LNCAP (cell line): ENCODE results near the gene DRC7.

Experiments
- CTCF ChIP-seq: fragments of 450-650 bp; IDR thresholded peaks from 2 replicates; pipeline ENCODE4 v1.5.1; 2017; ENCODE audit warnings: mild to moderate bottlenecking

DRC7 gene

GRCh38 chr16:57688987-57689761 lies 5.4 kb upstream of the DRC7 start:
- TF ChIP-seq CTCF, result no peak

- no peak for TF ChIP-seq CTCF
Observed at GRCh38 chr16:57689762-57690558, 4.6 kb upstream of the DRC7 start.

GRCh38 chr16:57690782-57691471 lies 3.7 kb upstream of the DRC7 start:
- TF ChIP-seq CTCF, result no peak

GRCh38 chr16:57692636-57693035 lies 2.0 kb upstream of the DRC7 start:
- no peak for TF ChIP-seq CTCF

- TF ChIP-seq CTCF, result no peak
Observed at GRCh38 chr16:57693550-57693949, 1.1 kb upstream of the DRC7 start.

- no peak for TF ChIP-seq CTCF
Observed at GRCh38 chr16:57694231-57694724, 328 bp upstream of the DRC7 start.

- TF ChIP-seq CTCF, result no peak
Observed at GRCh38 chr16:57695680-57696069, 1.1 kb downstream of the DRC7 start.
